CD14-positive monocyte (primary cell): ENCODE results near the gene TRABD2B. TPM values are rescaled to one million over a fixed set of nuclear protein-coding genes. Genes with fewer than 3 reads are reported as not detected.

ENCODE experiments used
- DNase-seq, 3 donors: peaks; one replicate each; pipeline ENCODE4 v3.0.0-alpha.2; 2011 to 2022
- H2AFZ ChIP-seq: 2 replicates; pipeline ENCODE4 v1.6.0; 2012; ENCODE audit warnings: mild to moderate bottlenecking, low read depth, low read length, inconsistent platforms; ENCODE audit not compliant: insufficient read depth, poor library complexity, severe bottlenecking
- H3K27ac ChIP-seq, 2 donors: 1 replicate in 1 of 2; 2 replicates in 1 of 2; pipeline ENCODE4 v1.5.1; 2012 to 2013; ENCODE audit warnings: low read length in 2 of 2, control low read depth in 1 of 2, inconsistent platforms in 1 of 2, low read depth in 1 of 2, mild to moderate bottlenecking in 1 of 2
- H3K27me3 ChIP-seq, 2 donors: one replicate each; pipeline versions ENCODE4 v1.6.0 to v1.6.1; 2011 to 2013; ENCODE audit warnings: low read length in 2 of 2; ENCODE audit not compliant: control insufficient read depth in 2 of 2, insufficient read depth in 2 of 2
- H3K36me3 ChIP-seq, 2 donors: replicated peaks in 1 of 2; 1 replicate in 1 of 2; 2 replicates in 1 of 2; pipeline versions ENCODE4 v1.5.1 to v1.6.1; 2012 to 2013; ENCODE audit warnings: low read length in 2 of 2, control low read depth in 1 of 2, inconsistent platforms in 1 of 2, mild to moderate bottlenecking in 1 of 2; ENCODE audit not compliant: insufficient read depth in 2 of 2, control insufficient read depth in 1 of 2
- H3K4me1 ChIP-seq, 2 donors: 1 replicate in 1 of 2; 2 replicates in 1 of 2; pipeline versions ENCODE4 v1.5.1 to v1.6.1; 2012 to 2013; ENCODE audit warnings: low read length in 2 of 2, control low read depth in 1 of 2, inconsistent platforms in 1 of 2, mild to moderate bottlenecking in 1 of 2, moderate library complexity in 1 of 2; ENCODE audit not compliant: insufficient read depth in 2 of 2, control insufficient read depth in 1 of 2
- H3K4me2 ChIP-seq: replicated peaks from 2 replicates; pipeline ENCODE3; 2012; ENCODE audit warnings: low read length, moderate library complexity, mild to moderate bottlenecking; ENCODE audit not compliant: poor library complexity, severe bottlenecking; ENCODE audit errors: extremely low read depth
- H3K4me3 ChIP-seq, 3 experiments: fragments of 200-600 bp in 1 of 3; sonication (generic) in 1 of 3; replicated peaks in 1 of 3; 1 replicate in 2 of 3; 2 replicates in 1 of 3; pipeline ENCODE4 v1.5.1; 2011 to 2013; ENCODE audit warnings: low read length in 3 of 3, mild to moderate bottlenecking in 3 of 3, control low read depth in 2 of 3, low read depth in 2 of 3, inconsistent platforms in 1 of 3, moderate library complexity in 1 of 3
- H3K79me2 ChIP-seq: 2 replicates; pipeline ENCODE4 v1.6.0; 2012; ENCODE audit warnings: mild to moderate bottlenecking, control low read depth, inconsistent platforms, low read length, moderate library complexity; ENCODE audit not compliant: insufficient read depth
- H3K9ac ChIP-seq: 2 replicates; pipeline ENCODE4 v1.6.0; 2017; ENCODE audit warnings: low read length, mild to moderate bottlenecking; ENCODE audit not compliant: insufficient read depth, poor library complexity, severe bottlenecking
- H3K9me3 ChIP-seq, 2 donors: replicated peaks in 1 of 2; 1 replicate in 1 of 2; 2 replicates in 1 of 2; pipeline versions ENCODE4 v1.5.1 to v1.6.1; 2012 to 2013; ENCODE audit warnings: low read length in 2 of 2, control low read depth in 1 of 2; ENCODE audit not compliant: control insufficient read depth in 1 of 2, insufficient read depth in 1 of 2
- H4K20me1 ChIP-seq: 2 replicates; pipeline ENCODE4 v1.6.0; 2012; ENCODE audit warnings: mild to moderate bottlenecking, low read length, control low read depth, moderate library complexity; ENCODE audit not compliant: insufficient read depth
- H3K27ac Mint-ChIP-seq, 7 donors: one replicate each; pipeline ENCODE4 v1.8.0; 2020; ENCODE audit warnings: mild to moderate bottlenecking in 7 of 7, mixed read lengths in 7 of 7, moderate library complexity in 6 of 7, inconsistent platforms in 2 of 7
- H3K27me3 Mint-ChIP-seq, 3 donors: one replicate each; pipeline ENCODE4 v1.8.0; 2021 to 2022; ENCODE audit warnings: low read depth in 3 of 3, mild to moderate bottlenecking in 3 of 3, mixed read lengths in 3 of 3, moderate library complexity in 3 of 3, inconsistent platforms in 1 of 3
- H3K36me3 Mint-ChIP-seq, 2 donors: one replicate each; pipeline ENCODE4 v1.8.0; 2020; ENCODE audit warnings: mixed read lengths in 2 of 2, inconsistent platforms in 1 of 2, mild to moderate bottlenecking in 1 of 2
- H3K4me1 Mint-ChIP-seq: one replicate; pipeline ENCODE4 v1.8.0; 2020; ENCODE audit warnings: mild to moderate bottlenecking, mixed read lengths
- H3K4me3 Mint-ChIP-seq, 2 donors: one replicate each; pipeline ENCODE4 v1.8.0; 2020; ENCODE audit warnings: mild to moderate bottlenecking in 2 of 2, mixed read lengths in 2 of 2, moderate library complexity in 1 of 2
- H3K9me3 Mint-ChIP-seq, 7 donors: one replicate each; pipeline ENCODE4 v1.8.0; 2020 to 2022; ENCODE audit warnings: mixed read lengths in 7 of 7, mild to moderate bottlenecking in 6 of 7, moderate library complexity in 6 of 7, inconsistent platforms in 2 of 7
- CTCF ChIP-seq: fragments of 200-600 bp; IDR thresholded peaks from one replicate; pipeline ENCODE4 v1.8.0; 2022; ENCODE audit warnings: antibody characterized with exemption, mild to moderate bottlenecking
- whole genome bisulfite sequencing: methylation state at CpG from one replicate; pipeline ENCODE4 v1.1.5; 2013; ENCODE audit warnings: missing lambda C conversion rate; ENCODE audit not compliant: insufficient coverage; 5-methylcytosine and 5-hydroxymethylcytosine counted together
- intact Hi-C, 2 donors: fragments of 100-400 bp; cut with micrococcal nuclease; formaldehyde crosslinking; loops; one replicate each; pipeline versions ENCODE4 v1.15.0 to v1.15.1; 2023
- polyA plus RNA-seq, 3 donors: library from polyadenylated mRNA; depleted of rRNA in 1 of 3; unstranded in 2 of 3; stranded (reverse) in 1 of 3; fragments of 300-500 nt in 2 of 3; fragments of >200 nt in 1 of 3; fragmentation: Illumina TruSeq in 2 of 3; gene quantifications; 1 replicate in 2 of 3; 2 replicates in 1 of 3; pipeline ENCODE4 v1.2.3, GENCODE V29; 2012 to 2021

TRABD2B gene
- polyA plus RNA-seq, 3 donors = not detected

- TF ChIP-seq CTCF = peak; percentile 80
- WGBS = 8% methylated on average over 12 of the region's 22 CpGs
- H3K4me1 Mint-ChIP-seq = peaks cover 10% of the 10 kb centered on the region
- DNase-seq = peak; percentile 12 to 41 (median 38)
- peak overlapping the region in 1 of 2 donors; percentile 80 for H3K4me3 Mint-ChIP-seq
- Histone ChIP-seq H3K4me2 (no peak overlapping the region), H3K36me3 (no peaks in the 10 kb centered on the region), H3K4me3 (no peak overlapping the region), H3K9ac (no peak overlapping the region), H3K4me1 (no peaks in the 10 kb centered on the region), H3K27me3 (peaks cover 24 to 31% of the 10 kb centered on the region in 2 donors), H3K9me3 (peaks cover 0 to 5% of the 10 kb centered on the region in 2 donors), H2AFZ (no peak overlapping the region), H3K27ac (no peak overlapping the region), H3K79me2 (no peaks in the 10 kb centered on the region), H4K20me1 (no peaks in the 10 kb centered on the region)
- H3K36me3 Mint-ChIP-seq = no peaks in the 10 kb centered on the region
- H3K9me3 Mint-ChIP-seq = no peaks in the 10 kb centered on the region
- intact Hi-C loops = loop anchor here (5.0 to 10.0 kb wide), 2 partner anchors 291 to 339 kb away; partner anchors contain the start of gene FOXD2 (in 1 of the 2)
- no peak overlapping the region for H3K27ac Mint-ChIP-seq
- H3K27me3 Mint-ChIP-seq = peaks cover 28 to 45% (median 33%) of the 10 kb centered on the region in 3 donors
These were observed 271.0 kb downstream of the TRABD2B start for GRCh38 chr1:47725992-47726855.

- no peak for TF ChIP-seq CTCF
- H3K4me1 Mint-ChIP-seq = peaks cover 10% of the 10 kb centered on the region
- WGBS = 6% methylated on average over 13 of the region's 13 CpGs
- Histone ChIP-seq H3K4me2 (no peak overlapping the region), H3K27ac (no peak overlapping the region), H3K4me3 (no peak overlapping the region), H3K9me3 (peaks cover 0 to 5% of the 10 kb centered on the region in 2 donors), H3K79me2 (no peaks in the 10 kb centered on the region), H3K4me1 (no peaks in the 10 kb centered on the region), H3K36me3 (no peaks in the 10 kb centered on the region), H2AFZ (no peak overlapping the region), H3K27me3 (peaks cover 24 to 31% of the 10 kb centered on the region in 2 donors), H4K20me1 (no peaks in the 10 kb centered on the region), H3K9ac (no peak overlapping the region)
- no peaks in the 10 kb centered on the region for H3K9me3 Mint-ChIP-seq
- no peak overlapping the region for H3K27ac Mint-ChIP-seq
- peak overlapping the region in 1 of 2 donors; percentile 80 for H3K4me3 Mint-ChIP-seq
- DNase-seq = no peak
- intact Hi-C loops = loop anchor here (5.0 to 10.0 kb wide), 2 partner anchors 291 to 338 kb away; partner anchors contain the start of gene FOXD2 (in 1 of the 2)
- no peaks in the 10 kb centered on the region for H3K36me3 Mint-ChIP-seq
- H3K27me3 Mint-ChIP-seq = peaks cover 28 to 45% (median 36%) of the 10 kb centered on the region in 3 donors
These were observed 271.6 kb downstream of the TRABD2B start for GRCh38 chr1:47725511-47725991.
